Panc1 (cell line): ENCODE measurements around the gene GBP6. TPM values are rescaled to one million over a fixed set of nuclear protein-coding genes. Genes with fewer than 3 reads are reported as not detected.

Experiments
- ATAC-seq: fragments of 200-7000 bp; cut with Tn5 transposase; 2 replicates; pipeline ENCODE4 v1.9.1; 2020; ENCODE audit warnings: mild to moderate bottlenecking, moderate library complexity
- BruUV-seq: library from RNA; stranded (reverse); fragments of 400-500 nt; replicated peaks from 2 replicates; lab custom pipeline; 2021; lab: Mats Ljungman, UMichigan
- CTCF ChIA-PET: fragments of 300-600 bp; sonication (Branson Sonifier 250); formaldehyde crosslinking; loops from one replicate; lab custom pipeline; 2022; ENCODE audit warnings: antibody characterized with exemption; lab: Charles Lee
- POLR2A ChIA-PET: fragments of 300-600 bp; sonication (Branson Sonifier 250); formaldehyde crosslinking; loops from one replicate; lab custom pipeline; 2022; ENCODE audit warnings: antibody characterized with exemption; lab: Charles Lee
- DNase-seq: peaks from one replicate; pipeline ENCODE4 v3.0.0-alpha.2; 2010; ENCODE audit warnings: low read depth, low spot score
- H3K27ac ChIP-seq: 2 replicates; pipeline ENCODE4 v1.5.1; 2011; ENCODE audit warnings: mild to moderate bottlenecking, low read length, inconsistent platforms
- H3K27me3 ChIP-seq: fragments of 200-500 bp; sonication (Bioruptor generic); 2 replicates; pipeline ENCODE4 v1.6.0; 2014; ENCODE audit warnings: low read length, inconsistent platforms; ENCODE audit not compliant: control insufficient read depth, insufficient read depth
- H3K36me3 ChIP-seq: fragments of 200-500 bp; sonication (Bioruptor generic); 2 replicates; pipeline ENCODE4 v1.5.1; 2014; ENCODE audit warnings: inconsistent platforms, mild to moderate bottlenecking, low read length, moderate library complexity; ENCODE audit not compliant: control insufficient read depth, insufficient read depth
- H3K4me1 ChIP-seq: 2 replicates; pipeline ENCODE4 v1.5.1; 2011; ENCODE audit warnings: inconsistent platforms, mild to moderate bottlenecking, low read length, moderate library complexity; ENCODE audit not compliant: control insufficient read depth, insufficient read depth
- H3K4me3 ChIP-seq, 2 experiments: 2 replicates each; pipeline ENCODE4 v1.5.1; 2011 to 2012; ENCODE audit warnings: low read depth in 2 of 2, low read length in 2 of 2, mild to moderate bottlenecking in 2 of 2, inconsistent platforms in 1 of 2, moderate library complexity in 1 of 2
- H3K9me3 ChIP-seq: fragments of 200-500 bp; sonication (Bioruptor generic); 2 replicates; pipeline ENCODE4 v1.5.1; 2014; ENCODE audit warnings: low read depth, mild to moderate bottlenecking, inconsistent platforms, low read length, moderate library complexity; ENCODE audit not compliant: control insufficient read depth, insufficient read depth
- POLR2AphosphoS5 ChIP-seq: IDR thresholded peaks from 2 replicates; pipeline ENCODE4 v1.6.1; 2012; ENCODE audit warnings: mild to moderate bottlenecking, low read depth, low read length, moderate library complexity
- SIN3A ChIP-seq: IDR thresholded peaks from 2 replicates; pipeline ENCODE4 v1.6.1; 2012; ENCODE audit warnings: low read depth, mild to moderate bottlenecking, low read length, moderate library complexity, borderline replicate concordance; ENCODE audit not compliant: insufficient read depth
- TCF7L2 ChIP-seq: IDR thresholded peaks from 2 replicates; pipeline ENCODE4 v1.6.1; 2011; ENCODE audit warnings: mild to moderate bottlenecking, low read depth, low read length, inconsistent platforms
- in situ Hi-C: cut with HindIII; loops from 2 replicates; pipeline ENCODE4 v1.10.0; 2016; ENCODE audit warnings: low sequenced_read_pairs, low pct_unique_long_range_greater_than_20kb
- intact Hi-C: fragments of 100-400 bp; cut with micrococcal nuclease; formaldehyde crosslinking; loops from one replicate; pipeline ENCODE4 v1.10.0; 2022; ENCODE audit not compliant: unreplicated experiment
- total RNA-seq: library from RNA; stranded (reverse); gene quantifications from one replicate; pipeline ENCODE4 v1.2.1, GENCODE V29; 2021; ENCODE audit not compliant: unreplicated experiment
- TF ChIP-seq, protein P1 (sequence below), 2 experiments: IDR thresholded peaks; 2 replicates each; pipeline ENCODE4 v1.6.1; 2011 to 2012; ENCODE audit warnings: low read depth in 2 of 2, control low read depth in 1 of 2, low read length in 1 of 2, mild to moderate bottlenecking in 1 of 2, moderate library complexity in 1 of 2; ENCODE audit not compliant: insufficient read depth in 1 of 2
- TF ChIP-seq, protein P2 (sequence below): fragments of 450-650 bp; IDR thresholded peaks from 2 replicates; pipeline ENCODE4 v1.5.1; 2017; ENCODE audit warnings: mild to moderate bottlenecking

GBP6 gene
- total RNA-seq, 1 experiment from 2014 or later, result not detected

DNA sequence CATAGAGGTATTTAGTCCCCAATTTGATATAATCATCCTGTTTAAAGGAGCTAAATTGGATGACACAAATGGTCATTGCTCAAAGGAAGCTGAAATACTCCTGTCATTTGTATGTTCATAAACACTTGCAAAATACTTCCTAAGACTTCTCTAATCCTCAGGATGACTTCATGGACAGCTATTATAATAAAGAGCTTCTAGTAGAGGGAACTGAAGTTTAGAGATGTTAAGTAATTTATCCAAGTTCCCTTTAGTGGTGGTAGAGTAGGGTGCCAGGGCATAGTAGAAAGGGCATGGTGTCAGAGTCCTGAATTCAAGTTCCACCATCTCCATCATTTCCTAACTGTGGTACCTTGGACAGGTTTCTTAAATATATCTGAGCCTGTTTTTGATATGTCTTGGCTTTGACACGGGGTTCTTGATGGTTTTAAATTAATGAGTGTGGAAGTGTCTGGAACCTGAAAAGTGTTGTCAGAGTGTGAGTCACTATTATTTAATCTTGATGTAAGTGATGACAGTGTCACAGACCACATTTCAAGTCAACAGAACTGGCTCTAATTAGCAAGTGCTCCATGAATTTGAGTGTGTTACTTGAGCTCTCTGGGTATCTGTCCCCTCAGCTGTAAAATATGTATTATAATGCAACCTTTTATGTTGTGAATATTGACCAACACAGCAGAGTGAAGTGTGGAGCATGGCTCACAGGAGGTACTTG lies 12.1 kb upstream of the GBP6 start:
- Histone ChIP-seq H3K27me3 (peaks cover 4% of the 10 kb centered on the region; the same call in 1 of the 2 replicates), H3K4me1 (no peaks in the 10 kb centered on the region), H3K36me3 (no peaks in the 10 kb centered on the region), H3K4me3 (no peak overlapping the region), H3K27ac (no peak overlapping the region), H3K9me3 (no peaks in the 10 kb centered on the region)
- BruUV-seq, result no TSS peak
- in situ Hi-C loops, result no loop called here
- DNase-seq (no peak), ATAC-seq (no peak)
- ChIA-PET CTCF (no interaction called here), POLR2A (interaction anchor here (0.6 kb wide), 1 partner anchor 273 kb away, joined by 3 read pairs; no protein-coding TSS in a partner anchor)
- intact Hi-C loops, result no loop called here
- TF ChIP-seq TCF7L2 (no peak), POLR2AphosphoS5 (no peak), SIN3A (no peak)
- TF ChIP-seq, protein P1, sequence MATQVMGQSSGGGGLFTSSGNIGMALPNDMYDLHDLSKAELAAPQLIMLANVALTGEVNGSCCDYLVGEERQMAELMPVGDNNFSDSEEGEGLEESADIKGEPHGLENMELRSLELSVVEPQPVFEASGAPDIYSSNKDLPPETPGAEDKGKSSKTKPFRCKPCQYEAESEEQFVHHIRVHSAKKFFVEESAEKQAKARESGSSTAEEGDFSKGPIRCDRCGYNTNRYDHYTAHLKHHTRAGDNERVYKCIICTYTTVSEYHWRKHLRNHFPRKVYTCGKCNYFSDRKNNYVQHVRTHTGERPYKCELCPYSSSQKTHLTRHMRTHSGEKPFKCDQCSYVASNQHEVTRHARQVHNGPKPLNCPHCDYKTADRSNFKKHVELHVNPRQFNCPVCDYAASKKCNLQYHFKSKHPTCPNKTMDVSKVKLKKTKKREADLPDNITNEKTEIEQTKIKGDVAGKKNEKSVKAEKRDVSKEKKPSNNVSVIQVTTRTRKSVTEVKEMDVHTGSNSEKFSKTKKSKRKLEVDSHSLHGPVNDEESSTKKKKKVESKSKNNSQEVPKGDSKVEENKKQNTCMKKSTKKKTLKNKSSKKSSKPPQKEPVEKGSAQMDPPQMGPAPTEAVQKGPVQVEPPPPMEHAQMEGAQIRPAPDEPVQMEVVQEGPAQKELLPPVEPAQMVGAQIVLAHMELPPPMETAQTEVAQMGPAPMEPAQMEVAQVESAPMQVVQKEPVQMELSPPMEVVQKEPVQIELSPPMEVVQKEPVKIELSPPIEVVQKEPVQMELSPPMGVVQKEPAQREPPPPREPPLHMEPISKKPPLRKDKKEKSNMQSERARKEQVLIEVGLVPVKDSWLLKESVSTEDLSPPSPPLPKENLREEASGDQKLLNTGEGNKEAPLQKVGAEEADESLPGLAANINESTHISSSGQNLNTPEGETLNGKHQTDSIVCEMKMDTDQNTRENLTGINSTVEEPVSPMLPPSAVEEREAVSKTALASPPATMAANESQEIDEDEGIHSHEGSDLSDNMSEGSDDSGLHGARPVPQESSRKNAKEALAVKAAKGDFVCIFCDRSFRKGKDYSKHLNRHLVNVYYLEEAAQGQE (IDR thresholded peaks at IDR 0.05; ENCODE audit: insufficient read depth in 1 of 2, low read depth in 2 of 2, low read length in 1 of 2), result no peak
- TF ChIP-seq, protein P2, sequence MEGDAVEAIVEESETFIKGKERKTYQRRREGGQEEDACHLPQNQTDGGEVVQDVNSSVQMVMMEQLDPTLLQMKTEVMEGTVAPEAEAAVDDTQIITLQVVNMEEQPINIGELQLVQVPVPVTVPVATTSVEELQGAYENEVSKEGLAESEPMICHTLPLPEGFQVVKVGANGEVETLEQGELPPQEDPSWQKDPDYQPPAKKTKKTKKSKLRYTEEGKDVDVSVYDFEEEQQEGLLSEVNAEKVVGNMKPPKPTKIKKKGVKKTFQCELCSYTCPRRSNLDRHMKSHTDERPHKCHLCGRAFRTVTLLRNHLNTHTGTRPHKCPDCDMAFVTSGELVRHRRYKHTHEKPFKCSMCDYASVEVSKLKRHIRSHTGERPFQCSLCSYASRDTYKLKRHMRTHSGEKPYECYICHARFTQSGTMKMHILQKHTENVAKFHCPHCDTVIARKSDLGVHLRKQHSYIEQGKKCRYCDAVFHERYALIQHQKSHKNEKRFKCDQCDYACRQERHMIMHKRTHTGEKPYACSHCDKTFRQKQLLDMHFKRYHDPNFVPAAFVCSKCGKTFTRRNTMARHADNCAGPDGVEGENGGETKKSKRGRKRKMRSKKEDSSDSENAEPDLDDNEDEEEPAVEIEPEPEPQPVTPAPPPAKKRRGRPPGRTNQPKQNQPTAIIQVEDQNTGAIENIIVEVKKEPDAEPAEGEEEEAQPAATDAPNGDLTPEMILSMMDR, result no peak

DNA sequence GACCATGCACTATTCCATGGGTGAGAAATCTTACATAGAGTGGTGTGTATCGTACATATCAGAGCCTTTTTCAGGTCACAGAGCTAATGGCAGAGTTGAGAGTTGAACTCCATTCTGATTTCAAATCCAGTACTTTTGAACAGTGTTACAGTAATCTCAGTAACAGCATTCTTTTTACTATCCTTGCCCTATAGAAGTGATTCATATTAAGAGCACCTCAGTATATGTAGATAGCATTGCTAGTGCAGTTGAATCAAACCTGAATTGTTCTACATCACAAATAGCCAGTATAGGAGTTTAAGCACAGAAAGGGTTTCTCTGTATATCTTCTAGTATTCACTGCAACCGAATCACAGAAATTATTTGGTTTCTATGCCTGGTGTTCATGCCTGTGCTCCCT lies 11.4 kb upstream of the GBP6 start:
- in situ Hi-C loops (no loop called here), intact Hi-C loops (no loop called here)
- Histone ChIP-seq H3K4me1 (no peaks in the 10 kb centered on the region), H3K4me3 (no peak overlapping the region), H3K27ac (no peak overlapping the region), H3K27me3 (peaks cover 4% of the 10 kb centered on the region; the same call in 1 of the 2 replicates), H3K36me3 (no peaks in the 10 kb centered on the region), H3K9me3 (no peaks in the 10 kb centered on the region)
- no TSS peak for BruUV-seq
- TF ChIP-seq, protein P1 (IDR thresholded peaks at IDR 0.05; ENCODE audit: insufficient read depth in 1 of 2, low read depth in 2 of 2, low read length in 1 of 2), result no peak
- no peak for TF ChIP-seq POLR2AphosphoS5
- TF ChIP-seq, protein P2, result no peak
- no peak for TF ChIP-seq SIN3A
- no peak for TF ChIP-seq TCF7L2
- ChIA-PET POLR2A (interaction anchor here (0.6 kb wide), 1 partner anchor 274 kb away, joined by 3 read pairs; no protein-coding TSS in a partner anchor), CTCF (no interaction called here)
- DNase-seq, result no peak
- ATAC-seq, result no peak
